Muscle layer of duodenum (tissue), 2 donors: Measurements from ENCODE around the gene RXFP2.

Experiments
- H3K27ac ChIP-seq: one replicate; pipeline ENCODE4 v1.7.0; 2013; ENCODE audit warnings: mild to moderate bottlenecking, low read length
- H3K27me3 ChIP-seq: one replicate; pipeline ENCODE4 v1.7.0; 2013; ENCODE audit warnings: low read depth, mild to moderate bottlenecking, control low read depth, low read length
- H3K36me3 ChIP-seq, 2 donors: one replicate each; pipeline ENCODE4 v1.7.0; 2013; ENCODE audit warnings: low read length in 2 of 2, control low read depth in 1 of 2, mild to moderate bottlenecking in 1 of 2; ENCODE audit not compliant: insufficient read depth in 2 of 2, control insufficient read depth in 1 of 2
- H3K4me1 ChIP-seq, 2 donors: one replicate each; pipeline ENCODE4 v1.7.0; 2013; ENCODE audit warnings: low read length in 2 of 2, mild to moderate bottlenecking in 2 of 2, control low read depth in 1 of 2, moderate library complexity in 1 of 2; ENCODE audit not compliant: insufficient read depth in 2 of 2, control insufficient read depth in 1 of 2
- H3K4me3 ChIP-seq, 2 donors: one replicate each; pipeline ENCODE4 v1.7.0; 2013; ENCODE audit warnings: low read length in 2 of 2, low read depth in 1 of 2, mild to moderate bottlenecking in 1 of 2
- H3K9me3 ChIP-seq, 2 donors: one replicate each; pipeline ENCODE4 v1.7.0; 2013; ENCODE audit warnings: low read length in 2 of 2, control low read depth in 1 of 2, mild to moderate bottlenecking in 1 of 2; ENCODE audit not compliant: control insufficient read depth in 1 of 2
- donor health status: healthy.

Gene RXFP2

DNA sequence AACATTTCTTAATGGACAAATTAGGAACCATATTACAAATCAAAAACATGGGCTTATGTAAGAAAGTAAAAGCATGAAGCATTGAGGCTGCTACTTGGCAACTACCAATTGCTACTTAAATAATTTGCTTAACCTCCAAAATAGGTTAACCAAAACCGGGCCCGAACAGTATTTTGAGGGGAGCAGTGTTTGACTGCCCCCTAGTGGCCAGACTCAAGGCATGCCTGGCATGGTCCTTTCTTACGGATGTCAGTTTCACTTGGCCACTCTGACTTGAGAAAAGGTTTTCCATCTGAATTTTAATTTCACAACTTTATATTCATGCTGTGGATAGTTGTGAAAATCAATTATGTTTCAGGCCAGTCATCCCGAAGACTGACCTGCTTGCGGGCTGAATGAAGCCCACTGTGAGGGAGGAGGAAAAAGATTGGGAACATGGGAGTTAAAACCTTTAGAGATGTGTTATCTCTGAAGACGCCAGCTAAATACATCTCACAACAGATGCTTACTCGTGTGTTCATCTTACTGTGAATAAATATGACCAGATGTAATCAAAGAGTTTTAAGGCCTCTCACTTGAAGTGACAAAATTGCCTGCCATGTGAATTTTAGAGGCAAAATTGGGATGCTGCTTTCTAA is 2.9 kb downstream of the RXFP2 start:
- no peak overlapping the region for H3K4me3 ChIP-seq
- H3K4me1 ChIP-seq, result no peaks in the 10 kb centered on the region
- peaks cover 4% of the 10 kb centered on the region for H3K27me3 ChIP-seq
- no peaks in the 10 kb centered on the region for H3K36me3 ChIP-seq
- H3K9me3 ChIP-seq, result no peaks in the 10 kb centered on the region
- H3K27ac ChIP-seq, result no peak overlapping the region

DNA sequence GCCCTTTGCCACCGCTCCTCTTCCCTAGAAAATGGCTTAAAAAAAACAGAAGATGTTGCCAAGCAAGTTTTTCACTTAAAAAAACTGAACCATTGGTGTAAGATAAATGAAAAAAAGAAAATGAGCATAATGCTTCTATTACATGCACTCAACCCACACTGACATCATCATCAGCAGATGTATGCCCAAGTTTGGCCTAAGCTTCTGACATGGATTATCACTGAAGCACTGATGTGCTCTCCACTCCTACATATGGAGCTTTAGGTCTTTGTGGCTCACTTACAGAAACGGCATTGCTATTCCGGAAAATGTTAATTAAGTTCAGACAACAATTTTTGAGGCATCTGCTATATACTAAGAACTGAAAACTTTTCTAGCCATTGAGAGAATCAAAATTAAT is 8.0 kb downstream of the RXFP2 start:
- Histone ChIP-seq H3K27me3 (peaks cover 4% of the 10 kb centered on the region), H3K9me3 (no peaks in the 10 kb centered on the region), H3K36me3 (no peaks in the 10 kb centered on the region), H3K4me3 (no peak overlapping the region), H3K27ac (no peak overlapping the region), H3K4me1 (no peaks in the 10 kb centered on the region)

DNA sequence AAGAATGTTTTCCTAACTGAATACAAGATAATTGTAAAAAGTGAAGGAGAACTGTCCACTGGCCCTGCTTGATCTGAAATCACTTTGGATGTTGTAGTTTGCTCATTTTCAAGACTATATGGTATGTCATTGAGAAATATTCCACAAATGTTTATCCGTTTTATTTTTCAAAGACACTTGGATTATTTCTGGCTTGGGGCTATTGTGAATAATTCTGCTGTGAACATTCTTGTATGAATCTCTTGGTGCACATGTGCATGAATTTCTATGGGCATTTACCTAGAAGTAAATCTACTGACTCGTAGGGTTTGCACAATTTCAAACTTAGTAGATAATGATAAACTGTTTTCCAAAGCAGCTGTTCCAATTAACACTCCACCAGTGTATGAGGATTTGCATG is 8.6 kb downstream of the RXFP2 start:
- no peaks in the 10 kb centered on the region for H3K4me1 ChIP-seq
- no peak overlapping the region for H3K27ac ChIP-seq
- H3K9me3 ChIP-seq, result no peaks in the 10 kb centered on the region
- no peaks in the 10 kb centered on the region for H3K36me3 ChIP-seq
- peaks cover 4% of the 10 kb centered on the region for H3K27me3 ChIP-seq
- H3K4me3 ChIP-seq, result no peak overlapping the region

DNA sequence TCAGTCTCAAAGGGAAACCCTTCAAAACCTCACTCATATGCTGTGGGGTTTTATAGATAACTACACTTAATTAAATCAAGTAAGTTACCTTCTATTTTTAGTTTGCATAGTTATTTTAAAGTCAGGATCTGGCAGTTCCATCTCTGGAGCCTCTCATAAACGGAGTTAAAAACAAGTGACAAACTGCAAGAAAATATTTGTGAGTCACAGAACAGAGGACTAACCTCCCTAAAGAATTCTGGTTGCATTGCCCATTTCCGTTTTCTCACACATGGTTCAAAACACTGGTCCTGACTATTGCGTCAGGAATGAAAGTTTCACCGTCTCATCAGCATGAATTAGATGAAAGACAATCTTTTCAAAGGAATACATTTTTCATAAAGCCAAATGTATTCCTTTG is 10.6 kb downstream of the RXFP2 start:
- Histone ChIP-seq H3K9me3 (no peaks in the 10 kb centered on the region), H3K4me1 (no peaks in the 10 kb centered on the region), H3K27me3 (no peaks in the 10 kb centered on the region), H3K36me3 (no peaks in the 10 kb centered on the region), H3K4me3 (no peak overlapping the region), H3K27ac (no peak overlapping the region)

DNA sequence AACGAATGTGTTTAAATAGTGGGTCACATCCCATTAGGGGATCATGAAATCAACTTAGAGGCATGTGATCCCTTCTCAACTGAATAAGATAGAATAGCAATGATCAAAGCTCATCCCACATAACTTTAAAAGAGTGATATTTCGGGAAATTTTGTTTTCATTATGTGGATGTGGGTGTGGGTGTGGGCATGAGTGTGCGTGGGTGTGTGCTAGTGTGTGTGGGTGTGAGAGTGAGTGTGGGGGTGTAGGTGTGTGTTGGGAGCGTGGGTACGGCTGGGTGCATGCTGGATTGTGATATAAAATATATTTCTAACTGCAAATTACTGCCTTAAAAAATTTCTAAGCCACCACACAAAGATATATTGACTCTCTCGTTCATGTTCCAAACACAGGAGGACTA is 15.9 kb downstream of the RXFP2 start:
- no peak overlapping the region for H3K4me3 ChIP-seq
- H3K4me1 ChIP-seq, result no peaks in the 10 kb centered on the region
- no peaks in the 10 kb centered on the region for H3K9me3 ChIP-seq
- H3K27ac ChIP-seq, result no peak overlapping the region
- no peaks in the 10 kb centered on the region for H3K36me3 ChIP-seq
- H3K27me3 ChIP-seq, result no peaks in the 10 kb centered on the region

DNA sequence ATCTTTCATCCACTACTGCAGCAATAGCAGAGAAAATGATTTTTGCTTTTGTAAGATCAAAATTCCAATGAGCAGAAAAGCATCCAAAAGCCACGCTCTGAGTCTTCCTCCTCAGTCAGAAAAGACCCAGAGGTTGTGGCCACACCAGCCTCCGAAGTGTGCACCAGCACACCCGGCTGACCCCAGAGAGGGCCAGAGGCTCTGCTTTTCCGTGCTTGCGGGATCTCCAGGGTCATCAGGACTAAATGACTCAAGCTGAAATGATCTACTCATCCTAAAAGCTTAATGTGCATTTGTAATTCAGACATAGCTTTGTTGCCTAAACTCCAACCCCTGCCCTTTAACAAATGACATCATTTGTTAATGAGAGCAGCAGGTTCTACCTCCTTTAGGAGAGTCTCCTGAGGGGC is 16.5 kb downstream of the RXFP2 start:
- H3K27me3 ChIP-seq, result no peaks in the 10 kb centered on the region
- H3K36me3 ChIP-seq, result no peaks in the 10 kb centered on the region
- no peaks in the 10 kb centered on the region for H3K4me1 ChIP-seq
- no peak overlapping the region for H3K27ac ChIP-seq
- no peak overlapping the region for H3K4me3 ChIP-seq
- no peaks in the 10 kb centered on the region for H3K9me3 ChIP-seq

DNA sequence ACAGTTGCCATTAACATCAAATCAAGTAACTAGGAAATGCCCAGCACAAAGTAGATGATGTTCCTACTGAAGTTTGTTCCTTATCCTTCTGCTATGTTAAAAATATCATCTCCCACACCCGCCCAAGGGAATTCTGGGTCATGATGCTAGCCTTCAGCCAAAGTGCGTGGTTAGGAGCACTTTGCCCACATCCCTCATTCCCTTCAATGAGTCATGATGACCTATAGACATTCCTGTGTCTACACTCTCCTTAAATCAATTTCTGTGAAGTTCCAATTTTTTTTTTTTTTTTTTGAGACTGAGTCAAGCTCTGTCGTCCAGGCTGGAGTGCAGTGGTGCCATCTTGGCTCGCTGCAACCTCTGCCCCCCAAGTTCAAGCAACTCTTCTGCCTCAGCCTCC is 17.0 kb downstream of the RXFP2 start:
- no peak overlapping the region for H3K27ac ChIP-seq
- H3K4me3 ChIP-seq, result no peak overlapping the region

DNA sequence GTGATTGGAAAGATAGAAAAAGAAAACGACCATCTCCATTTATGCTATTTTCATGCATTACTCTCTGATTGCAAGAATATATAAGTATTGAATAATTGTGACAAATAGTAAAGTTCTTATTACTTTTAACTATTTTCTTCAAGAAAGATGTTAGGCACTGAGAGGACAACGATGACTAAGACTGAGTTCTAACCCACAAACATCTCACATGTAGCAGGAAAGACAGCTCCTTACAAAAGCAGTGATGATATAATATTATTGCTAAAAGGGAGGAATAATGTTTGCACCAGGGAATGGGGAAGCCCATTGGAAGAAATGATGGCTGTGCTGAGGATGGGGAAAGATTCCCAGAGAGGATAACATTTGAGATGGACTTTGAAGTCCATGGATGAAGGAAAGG is 22.6 kb downstream of the RXFP2 start:
- no peak overlapping the region for H3K27ac ChIP-seq
- no peaks in the 10 kb centered on the region for H3K4me1 ChIP-seq
- H3K36me3 ChIP-seq, result no peaks in the 10 kb centered on the region
- H3K27me3 ChIP-seq, result no peaks in the 10 kb centered on the region
- H3K9me3 ChIP-seq, result no peaks in the 10 kb centered on the region
- H3K4me3 ChIP-seq, result no peak overlapping the region

More for the DNA sequence above, 17.0 kb downstream of the RXFP2 start:
- H3K9me3 ChIP-seq, result no peaks in the 10 kb centered on the region
- no peaks in the 10 kb centered on the region for H3K36me3 ChIP-seq
- no peaks in the 10 kb centered on the region for H3K4me1 ChIP-seq
- no peaks in the 10 kb centered on the region for H3K27me3 ChIP-seq

DNA sequence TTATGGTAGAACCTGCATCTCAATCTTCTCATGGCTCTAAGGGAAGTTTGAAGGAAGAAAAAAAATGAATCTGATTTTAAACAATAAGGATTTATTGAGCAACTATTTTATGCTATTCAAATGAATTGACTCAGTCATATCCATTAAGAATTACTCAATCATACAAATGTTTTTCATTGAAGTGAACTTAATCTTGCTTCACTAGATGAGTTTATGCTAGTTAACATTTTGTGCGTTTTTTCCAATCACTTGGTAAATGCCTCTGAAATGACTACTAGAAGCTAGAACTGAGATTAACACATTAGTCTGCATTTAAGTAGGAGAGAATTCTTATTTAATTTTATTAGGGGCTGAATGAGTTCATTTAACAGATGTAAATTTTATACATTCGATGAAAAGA is 25.2 kb downstream of the RXFP2 start:
- Histone ChIP-seq H3K27ac (no peak overlapping the region), H3K36me3 (no peaks in the 10 kb centered on the region), H3K4me1 (no peaks in the 10 kb centered on the region), H3K4me3 (no peak overlapping the region), H3K27me3 (no peaks in the 10 kb centered on the region), H3K9me3 (no peaks in the 10 kb centered on the region)

DNA sequence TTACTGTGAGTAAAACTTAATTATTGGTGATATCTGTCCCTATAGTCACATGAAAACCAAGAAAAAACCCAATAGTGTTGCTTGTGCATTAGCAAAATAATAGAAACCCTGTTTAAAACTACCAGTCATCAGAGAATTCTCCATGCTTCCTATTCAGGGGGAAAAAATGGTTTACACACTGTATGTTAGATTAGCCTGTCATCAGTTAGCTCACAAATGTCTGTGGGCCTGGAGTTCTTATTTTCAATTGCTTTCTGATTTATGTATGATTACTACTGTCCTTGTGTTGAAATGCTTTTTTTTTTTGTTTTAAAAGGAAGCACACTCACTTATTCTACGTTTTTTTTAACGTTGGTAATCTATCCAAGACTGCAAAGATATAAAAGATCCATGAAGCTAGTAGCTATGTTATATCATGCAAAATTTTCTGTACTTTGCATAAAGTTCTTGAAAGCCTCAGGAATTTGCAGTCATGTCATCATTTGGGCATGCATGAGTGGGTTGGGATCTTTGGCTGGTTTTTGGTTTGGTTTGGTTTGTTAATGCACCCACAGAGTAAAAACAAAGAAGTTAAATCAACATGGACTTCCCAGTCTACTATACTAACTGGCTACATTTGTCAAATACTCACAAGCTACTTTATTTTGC is 25.9 kb downstream of the RXFP2 start:
- Histone ChIP-seq H3K36me3 (no peaks in the 10 kb centered on the region), H3K4me3 (no peak overlapping the region), H3K9me3 (no peaks in the 10 kb centered on the region), H3K4me1 (no peaks in the 10 kb centered on the region), H3K27me3 (no peaks in the 10 kb centered on the region), H3K27ac (no peak overlapping the region)

DNA sequence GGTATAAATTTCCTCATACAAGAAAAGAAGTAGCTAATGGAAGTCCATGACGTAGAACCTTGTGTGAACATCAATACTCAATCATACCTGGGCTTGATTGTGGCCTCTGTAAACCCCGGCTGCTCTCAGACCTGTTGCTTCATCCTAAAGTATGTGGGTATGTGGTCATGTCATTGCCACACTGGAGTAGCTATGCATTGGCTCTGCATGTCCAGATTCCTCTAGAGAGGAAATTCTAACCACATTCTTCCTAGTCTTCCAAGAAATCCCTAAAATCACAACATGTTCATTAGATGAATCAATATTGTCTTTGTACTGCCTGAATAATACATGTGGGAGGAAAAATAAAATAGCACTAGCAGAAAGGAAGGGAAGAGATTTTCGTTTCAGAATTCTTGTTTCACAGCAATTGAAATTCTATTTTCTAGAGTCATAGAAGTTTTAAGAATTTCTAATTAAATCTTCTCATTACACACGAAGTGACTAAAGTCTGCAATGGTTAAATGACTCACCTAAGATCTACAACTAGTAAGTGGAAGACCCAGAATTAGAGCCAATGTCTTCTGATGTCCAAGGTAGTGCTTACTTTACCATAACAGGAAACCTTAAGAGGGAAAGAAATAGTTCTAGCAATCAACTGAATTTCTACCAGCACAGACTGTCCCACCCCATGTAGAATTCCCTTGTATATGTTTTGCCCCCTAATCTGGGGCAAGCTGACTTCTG is 28.0 kb downstream of the RXFP2 start:
- H3K27ac ChIP-seq, result no peak overlapping the region
- no peak overlapping the region for H3K4me3 ChIP-seq
- no peaks in the 10 kb centered on the region for H3K36me3 ChIP-seq
- H3K4me1 ChIP-seq, result no peaks in the 10 kb centered on the region
- no peaks in the 10 kb centered on the region for H3K9me3 ChIP-seq
- H3K27me3 ChIP-seq, result no peaks in the 10 kb centered on the region
